Upper lobe of right lung (tissue), 1 donor: Measurements from ENCODE around the gene DOCK2. TPM values are rescaled to one million over a fixed set of nuclear protein-coding genes. Genes with fewer than 3 reads are reported as not detected.
"Not testable (repeated sequence)": the region's sequence is repeated elsewhere in the genome, so short reads cannot be mapped to it uniquely, and the experiment has no call there.

ENCODE experiments used
- ATAC-seq: fragments of 200-7000 bp; cut with Tn5 transposase; one replicate; pipeline ENCODE4 v1.9.1; 2020; ENCODE audit warnings: mild to moderate bottlenecking, moderate library complexity
- DNase-seq: peaks from one replicate; pipeline ENCODE4 v3.0.0-alpha.2; 2020
- H3K27ac ChIP-seq: fragments of 200-600 bp; one replicate; pipeline ENCODE4 v1.8.0; 2022
- H3K27me3 ChIP-seq: fragments of 200-600 bp; one replicate; pipeline ENCODE4 v1.8.0; 2022; ENCODE audit warnings: mild to moderate bottlenecking
- H3K36me3 ChIP-seq: fragments of 200-600 bp; one replicate; pipeline ENCODE4 v1.8.0; 2022
- H3K4me1 ChIP-seq: fragments of 200-600 bp; one replicate; pipeline ENCODE4 v1.8.0; 2022
- H3K4me3 ChIP-seq: fragments of 200-600 bp; one replicate; pipeline ENCODE4 v1.8.0; 2022; ENCODE audit warnings: mild to moderate bottlenecking
- H3K9me3 ChIP-seq: fragments of 200-600 bp; one replicate; pipeline ENCODE4 v1.8.0; 2022
- CTCF ChIP-seq: fragments of 200-600 bp; IDR thresholded peaks from one replicate; pipeline ENCODE4 v1.8.0; 2022; ENCODE audit warnings: antibody characterized with exemption
- intact Hi-C: fragments of 100-400 bp; cut with DNase I; formaldehyde crosslinking; loops from one replicate; pipeline ENCODE4 v1.11.0; 2022
- total RNA-seq: library from RNA; stranded (reverse); fragmentation: NEBNext Ultra II Directional; extraction: Animal tissue kit (Norgen Biotek cat#: 25700); gene quantifications from one replicate; pipeline ENCODE4 v1.2.1, GENCODE V29; 2021
- donor health status: DM: no; HTN: yes; CAD: no; lungs with severe emphysema.

DOCK2 gene
- total RNA-seq, 1 donor from 2014 or later, result 65.4 TPM

- Histone ChIP-seq H3K27me3 (no peaks in the 10 kb centered on the region), H3K9me3 (no peaks in the 10 kb centered on the region), H3K4me1 (no peaks in the 10 kb centered on the region), H3K27ac (no peak overlapping the region), H3K36me3 (no peaks in the 10 kb centered on the region), H3K4me3 (no peak overlapping the region)
- no peak for TF ChIP-seq CTCF
- intact Hi-C loops, result no loop called here
- DNase-seq (no peak), ATAC-seq (no peak)
Observed at GRCh38 chr5:169719360-169720314, 82.6 kb downstream of the DOCK2 start.

GRCh38 chr5:169721771-169722170 lies 84.7 kb downstream of the DOCK2 start:
- H3K4me3 ChIP-seq, result no peak overlapping the region
- H3K4me1 ChIP-seq, result no peaks in the 10 kb centered on the region
- intact Hi-C loops, result no loop called here
- no peaks in the 10 kb centered on the region for H3K27me3 ChIP-seq
- DNase-seq (no peak), ATAC-seq (no peak)
- H3K36me3 ChIP-seq, result no peaks in the 10 kb centered on the region
- TF ChIP-seq CTCF, result no peak
- no peaks in the 10 kb centered on the region for H3K9me3 ChIP-seq
- no peak overlapping the region for H3K27ac ChIP-seq

DNA sequence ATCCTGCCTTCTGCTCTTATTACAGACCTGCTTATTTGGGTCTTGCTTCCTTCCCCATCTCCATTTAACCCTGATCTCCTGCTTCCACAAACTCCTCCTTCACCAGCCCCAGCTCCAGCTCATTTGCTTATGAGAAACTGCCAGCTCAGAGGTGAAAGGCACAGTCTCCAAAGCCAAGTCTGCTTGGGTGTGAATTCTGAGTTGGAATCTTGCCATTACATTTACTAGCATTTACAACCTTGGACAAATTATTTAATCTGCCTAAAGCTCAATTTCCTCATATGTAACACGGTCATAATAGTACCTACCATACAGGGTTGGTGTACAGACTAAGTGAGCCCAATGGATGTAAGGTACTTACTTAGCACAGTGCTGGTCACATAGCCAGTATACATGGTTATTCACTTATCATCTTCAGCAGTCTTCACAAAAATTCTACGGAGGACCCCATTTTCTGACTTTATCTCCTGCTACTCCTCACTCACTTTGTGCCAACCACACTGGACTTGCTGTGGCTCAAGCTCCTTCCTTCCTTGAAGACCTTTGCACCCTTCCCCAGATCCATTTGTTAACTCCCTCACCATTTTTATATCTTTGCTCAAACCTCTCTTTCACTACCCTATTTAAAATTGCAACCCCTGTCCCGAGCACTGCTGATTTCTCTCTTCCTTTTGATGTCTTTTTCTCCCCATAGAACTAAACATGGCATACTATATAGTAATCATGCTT lies 86.2 kb downstream of the DOCK2 start:
- no peak for TF ChIP-seq CTCF
- ATAC-seq, result no peak

GRCh38 chr5:169724303-169725087 lies 87.4 kb downstream of the DOCK2 start:
- H3K27me3 ChIP-seq, result peaks cover 3% of the 10 kb centered on the region
- H3K4me3 ChIP-seq, result no peak overlapping the region
- DNase-seq, result no peak
- intact Hi-C loops, result no loop called here
- no peak for ATAC-seq
- no peak overlapping the region for H3K27ac ChIP-seq
- H3K36me3 ChIP-seq, result no peaks in the 10 kb centered on the region
- H3K4me1 ChIP-seq, result no peaks in the 10 kb centered on the region
- no peaks in the 10 kb centered on the region for H3K9me3 ChIP-seq
- no peak for TF ChIP-seq CTCF

More for the DNA sequence above, 86.2 kb downstream of the DOCK2 start:
- no peaks in the 10 kb centered on the region for H3K27me3 ChIP-seq
- no peaks in the 10 kb centered on the region for H3K36me3 ChIP-seq
- intact Hi-C loops, result no loop called here
- H3K9me3 ChIP-seq, result no peaks in the 10 kb centered on the region
- H3K4me1 ChIP-seq, result no peaks in the 10 kb centered on the region
- DNase-seq, result no peak
- no peak overlapping the region for H3K27ac ChIP-seq
- no peak overlapping the region for H3K4me3 ChIP-seq

DNA sequence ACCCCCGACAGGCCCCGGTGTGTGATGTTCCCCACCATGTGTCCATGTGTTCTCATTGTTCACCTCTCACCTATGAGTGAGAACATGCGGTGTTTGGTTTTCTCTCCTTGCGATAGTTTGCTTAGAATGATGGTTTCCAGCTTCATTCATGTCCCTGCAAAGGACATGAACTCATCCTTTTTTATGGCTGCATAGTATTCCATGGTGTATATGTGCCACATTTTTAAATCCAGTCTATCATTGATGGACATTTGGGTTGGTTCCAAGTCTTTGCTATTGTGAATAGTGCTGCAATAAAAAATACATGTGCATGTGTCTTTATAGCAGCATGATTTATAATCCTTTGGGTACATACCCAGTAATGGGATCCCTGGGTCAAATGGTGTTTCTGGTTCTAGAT lies 88.6 kb downstream of the DOCK2 start:
- H3K4me1 ChIP-seq, DNase-seq, H3K27me3 ChIP-seq, H3K4me3 ChIP-seq, H3K27ac ChIP-seq, H3K9me3 ChIP-seq, H3K36me3 ChIP-seq, intact Hi-C loops, ATAC-seq: not testable (repeated sequence)
